CD4-positive, alpha-beta T cell (primary cell): ENCODE measurements around the gene RCOR1. TPM values are rescaled to one million over a fixed set of nuclear protein-coding genes. Genes with fewer than 3 reads are reported as not detected.

Experiments used
- ATAC-seq: fragments of 200-7000 bp; cut with Tn5 transposase; one replicate; pipeline ENCODE4 v1.10.0; 2022; ENCODE audit warnings: mild to moderate bottlenecking; ENCODE audit not compliant: poor library complexity
- CTCF ChIA-PET: fragments of 350-600 bp; sonication (Branson Sonifier 250); formaldehyde crosslinking; loops from one replicate; lab custom pipeline; 2021; ENCODE audit warnings: antibody characterized with exemption, inconsistent platforms; lab: Charles Lee
- POLR2A ChIA-PET: fragments of 350-600 bp; sonication (Branson Sonifier 250); formaldehyde crosslinking; loops from one replicate; lab custom pipeline; 2021; ENCODE audit warnings: antibody characterized with exemption, inconsistent platforms; lab: Charles Lee
- DNase-seq, 14 experiments: peaks; one replicate each; pipeline ENCODE4 v3.0.0-alpha.2; 2013 to 2020; ENCODE audit warnings: mixed read lengths in 2 of 14
- H3K27ac ChIP-seq, 2 donors: one replicate each; pipeline versions ENCODE4 v1.5.1 to v1.7.0; 2013; ENCODE audit warnings: low read length in 2 of 2, low read depth in 1 of 2, mild to moderate bottlenecking in 1 of 2
- H3K27me3 ChIP-seq, 2 experiments: 1 replicate in 1 of 2; 2 replicates in 1 of 2; pipeline versions ENCODE4 v1.6.1 to v1.7.0; 2013; ENCODE audit warnings: low read length in 2 of 2, control low read depth in 1 of 2, mild to moderate bottlenecking in 1 of 2, moderate library complexity in 1 of 2; ENCODE audit not compliant: insufficient read depth in 2 of 2, control insufficient read depth in 1 of 2
- H3K36me3 ChIP-seq: one replicate; pipeline ENCODE4 v1.6.1; 2013; ENCODE audit warnings: low read length, control low read depth; ENCODE audit not compliant: insufficient read depth
- H3K4me1 ChIP-seq: one replicate; pipeline ENCODE4 v1.6.1; 2013; ENCODE audit warnings: low read length, control low read depth; ENCODE audit not compliant: insufficient read depth
- H3K4me3 ChIP-seq: one replicate; pipeline ENCODE4 v1.5.1; 2013; ENCODE audit warnings: mild to moderate bottlenecking, low read length, moderate library complexity
- H3K9me3 ChIP-seq, 2 experiments: 1 replicate in 1 of 2; 2 replicates in 1 of 2; pipeline versions ENCODE4 v1.6.1 to v1.7.0; 2013; ENCODE audit warnings: low read length in 2 of 2, mild to moderate bottlenecking in 2 of 2, control low read depth in 1 of 2, moderate library complexity in 1 of 2; ENCODE audit not compliant: control insufficient read depth in 1 of 2, insufficient read depth in 1 of 2
- H3K27ac Mint-ChIP-seq: one replicate; pipeline ENCODE4 v1.8.0; 2020; ENCODE audit warnings: mixed read lengths
- H3K27me3 Mint-ChIP-seq: one replicate; pipeline ENCODE4 v1.8.0; 2021; ENCODE audit warnings: mixed read lengths
- H3K36me3 Mint-ChIP-seq: one replicate; pipeline ENCODE4 v1.8.0; 2021; ENCODE audit warnings: low read depth, mixed read lengths
- H3K4me1 Mint-ChIP-seq: one replicate; pipeline ENCODE4 v1.8.0; 2021; ENCODE audit warnings: low read depth, mixed read lengths
- H3K4me3 Mint-ChIP-seq: one replicate; pipeline ENCODE4 v1.8.0; 2020; ENCODE audit warnings: mild to moderate bottlenecking, mixed read lengths
- H3K9me3 Mint-ChIP-seq: one replicate; pipeline ENCODE4 v1.8.0; 2020; ENCODE audit warnings: mixed read lengths
- CTCF ChIP-seq: fragments of 200-600 bp; IDR thresholded peaks from one replicate; pipeline ENCODE4 v1.8.0; 2022; ENCODE audit warnings: antibody characterized with exemption, mild to moderate bottlenecking
- intact Hi-C, 2 experiments: fragments of 100-400 bp; cut with DNase I in 1 of 2; cut with micrococcal nuclease in 1 of 2; formaldehyde crosslinking; loops; one replicate each; pipeline versions ENCODE4 v1.15.1 to v1.9.0; 2023 to 2025; cut with DNase I, micrococcal nuclease
- total RNA-seq, 174 experiments: library from RNA in 2 of 174; stranded (reverse) in 2 of 174; gene quantifications; one replicate each; pipeline ENCODE4 v1.2.3 and lab custom pipeline; 2021 to 2026

The RCOR1 gene
- total RNA-seq, 2 experiments from 2014 or later: 20.5 to 23.1 TPM

GRCh38 chr14:102736956-102737355 is 144.5 kb downstream of the RCOR1 start:
- ATAC-seq (no peak), DNase-seq (no peak)
- POLR2A ChIA-PET: no interaction called here
- TF ChIP-seq CTCF: no peak
- Histone ChIP-seq H3K27ac (no peak overlapping the region), H3K36me3 (no peaks in the 10 kb centered on the region), H3K9me3 (peaks cover 4 to 27% of the 10 kb centered on the region in 2 experiments), H3K4me3 (no peak overlapping the region), H3K27me3 (no peaks in the 10 kb centered on the region), H3K4me1 (no peaks in the 10 kb centered on the region)
- no peaks in the 10 kb centered on the region for H3K27me3 Mint-ChIP-seq
- H3K9me3 Mint-ChIP-seq: no peaks in the 10 kb centered on the region
- H3K27ac Mint-ChIP-seq: no peak overlapping the region
- no peak overlapping the region for H3K4me3 Mint-ChIP-seq
- CTCF ChIA-PET: no interaction called here
- H3K36me3 Mint-ChIP-seq: peaks cover 7% of the 10 kb centered on the region
- intact Hi-C loops: no loop called here
- H3K4me1 Mint-ChIP-seq: no peaks in the 10 kb centered on the region

GRCh38 chr14:102737402-102738372 is 145.2 kb downstream of the RCOR1 start:
- DNase-seq (no peak), ATAC-seq (no peak)
- peaks cover 7% of the 10 kb centered on the region for H3K36me3 Mint-ChIP-seq
- intact Hi-C loops: no loop called here
- H3K4me1 Mint-ChIP-seq: no peaks in the 10 kb centered on the region
- Histone ChIP-seq H3K9me3 (peaks cover 6 to 34% of the 10 kb centered on the region in 2 experiments), H3K27me3 (no peaks in the 10 kb centered on the region), H3K4me1 (no peaks in the 10 kb centered on the region), H3K36me3 (no peaks in the 10 kb centered on the region), H3K27ac (no peak overlapping the region), H3K4me3 (no peak overlapping the region)
- CTCF ChIA-PET: no interaction called here
- POLR2A ChIA-PET: no interaction called here
- H3K27ac Mint-ChIP-seq: no peak overlapping the region
- no peaks in the 10 kb centered on the region for H3K9me3 Mint-ChIP-seq
- H3K4me3 Mint-ChIP-seq: no peak overlapping the region
- no peaks in the 10 kb centered on the region for H3K27me3 Mint-ChIP-seq
- no peak for TF ChIP-seq CTCF

- Mint-ChIP-seq H3K4me3 (no peak overlapping the region), H3K27ac (no peak overlapping the region), H3K36me3 (peaks cover 7% of the 10 kb centered on the region), H3K4me1 (no peaks in the 10 kb centered on the region), H3K9me3 (no peaks in the 10 kb centered on the region), H3K27me3 (no peaks in the 10 kb centered on the region)
- Histone ChIP-seq H3K27me3 (no peaks in the 10 kb centered on the region), H3K27ac (no peak overlapping the region), H3K4me3 (no peak overlapping the region), H3K9me3 (peaks cover 6 to 38% of the 10 kb centered on the region in 2 experiments), H3K4me1 (no peaks in the 10 kb centered on the region), H3K36me3 (no peaks in the 10 kb centered on the region)
- CTCF ChIA-PET: interaction anchor here (0.5 kb wide), 1 partner anchor 108 kb away, joined by 3 read pairs; no protein-coding TSS in a partner anchor
- no peak for DNase-seq
- POLR2A ChIA-PET: no interaction called here
- TF ChIP-seq CTCF: no peak
- intact Hi-C loops: no loop called here
- no peak for ATAC-seq
These were observed 146.1 kb downstream of the RCOR1 start for GRCh38 chr14:102738373-102739189.
